K562 (cell line): Measurements from ENCODE around the gene MARK2. TPM values are rescaled to one million over a fixed set of nuclear protein-coding genes. Genes with fewer than 3 reads are reported as not detected.
A peak's percentile ranks its signal among the peaks of the same experiment; 100 is the strongest.

ENCODE experiments used
- CEBPG ChIP-seq, 3 experiments: fragments of 200-800 bp in 1 of 3; sonication (Bioruptor generic) in 1 of 3; sonication (generic) in 1 of 3; formaldehyde crosslinking in 1 of 3; IDR thresholded peaks in 2 of 3; conservative IDR thresholded peaks in 1 of 3; 2 replicates each; pipeline versions ENCODE4 v1.6.1 to v1.8.0; 2016 to 2022; ENCODE audit warnings: missing compliant biosample characterization in 2 of 3, missing genetic modification characterization in 2 of 3, mild to moderate bottlenecking in 1 of 3, missing genetic modification reagents in 1 of 3
- CTCFL ChIP-seq: IDR thresholded peaks from 2 replicates; pipeline ENCODE4 v1.6.1; 2011; ENCODE audit warnings: borderline replicate concordance, low read depth, mild to moderate bottlenecking, moderate library complexity, low read length; ENCODE audit not compliant: insufficient read depth, poor library complexity, severe bottlenecking
- KLF6 ChIP-seq: fragments of 250-450 bp; sonication (Bioruptor Pico); IDR thresholded peaks from 2 replicates; pipeline ENCODE4 v1.4.0; 2020; ENCODE audit warnings: mild to moderate bottlenecking, moderate library complexity, borderline replicate concordance
- MGA ChIP-seq: fragments of 450-650 bp; IDR thresholded peaks from 2 replicates; pipeline ENCODE4 v1.6.1; 2016; ENCODE audit warnings: mild to moderate bottlenecking, moderate library complexity
- NR2C2 ChIP-seq, 2 experiments: fragments of 200-800 bp in 1 of 2; sonication (Bioruptor generic) in 1 of 2; sonication (generic) in 1 of 2; formaldehyde crosslinking in 1 of 2; IDR thresholded peaks; 2 replicates each; pipeline versions ENCODE4 v1.6.1 to v1.8.0; 2016 to 2022; ENCODE audit warnings: mild to moderate bottlenecking in 1 of 2, missing compliant biosample characterization in 1 of 2, missing genetic modification characterization in 1 of 2, missing genetic modification reagents in 1 of 2
- NRF1 ChIP-seq, 2 experiments: fragments of 450-650 bp; IDR thresholded peaks in 1 of 2; conservative IDR thresholded peaks in 1 of 2; 2 replicates each; pipeline ENCODE4 v1.6.1; 2014; ENCODE audit warnings: mild to moderate bottlenecking in 2 of 2
- POLR2G ChIP-seq: fragments of 200-400 bp; formaldehyde crosslinking; IDR thresholded peaks from 2 replicates; pipeline ENCODE4 v1.6.1; 2017; ENCODE audit warnings: low read depth, mild to moderate bottlenecking, antibody characterized with exemption, low read length, moderate library complexity
- RB1 ChIP-seq: fragments of 450-650 bp; IDR thresholded peaks from 2 replicates; pipeline ENCODE4 v1.6.1; 2017; ENCODE audit warnings: low read depth, mild to moderate bottlenecking
- RBBP5 ChIP-seq: fragments of 200-600 bp; sonication (generic); IDR thresholded peaks from 2 replicates; pipeline ENCODE4 v1.6.1; 2012; ENCODE audit warnings: borderline replicate concordance, mild to moderate bottlenecking, low read length, control low read depth, inconsistent platforms; ENCODE audit not compliant: insufficient read depth, poor library complexity, severe bottlenecking
- RFX7 ChIP-seq: fragments of 250-450 bp; sonication (Bioruptor Pico); IDR thresholded peaks from 2 replicates; pipeline ENCODE4 v1.5.1; 2021; ENCODE audit warnings: mild to moderate bottlenecking
- SUPT5H ChIP-seq: fragments of 450-650 bp; IDR thresholded peaks from 2 replicates; pipeline ENCODE4 v1.6.1; 2016
- polyA plus RNA-seq, 8 experiments: library from polyadenylated mRNA; depleted of rRNA in 4 of 8; stranded (reverse) in 5 of 8; unstranded in 3 of 8; fragments of >200 nt; fragmentation: Nextera tagmentation in 2 of 8; fragmentation: Illumina TruSeq in 1 of 8; extraction: Ambion mirVana in 2 of 8; extraction: Trizol in 1 of 8; gene quantifications; 2 replicates each; pipeline versions ENCODE4 v1.2.1 to v1.2.3, GENCODE V29; 2011 to 2014; ENCODE audit warnings: inconsistent platforms in 1 of 8, missing spikeins in 1 of 8
- total RNA-seq, 7 experiments: library from RNA; depleted of rRNA in 6 of 7; stranded (reverse); fragments of >200 nt in 6 of 7; fragmentation: Illumina TruSeq in 2 of 7; extraction: Trizol in 2 of 7; gene quantifications; 2 replicates each; pipeline versions ENCODE4 v1.2.1 to v1.2.3, GENCODE V29; 2011 to 2021; ENCODE audit warnings: low replicate concordance in 1 of 7

MARK2 gene
- total and polyA plus RNA-seq, 9 of the 15 experiments (the other 6 are each of a cell fraction or from before 2014, with no cell fraction given): 0.32 to 43.5 (median 15.1) TPM

GRCh38 chr11:63813035-63813562 lies 25.8 kb upstream of the MARK2 start, which contains the start of gene SPINDOC (continued):
- TF ChIP-seq MGA: peak; percentile 82
- TF ChIP-seq CEBPG (CRISPR knock-in tag; IDR thresholded peaks at IDR 0.05): no peak
- no peak for TF ChIP-seq CEBPG (tag; conservative IDR thresholded peaks at IDR 0.05 in 1 of 2, IDR thresholded peaks at IDR 0.05 in 1 of 2)
- TF ChIP-seq CTCFL: no peak
- no peak for TF ChIP-seq NR2C2 (CRISPR knock-in tag; IDR thresholded peaks at IDR 0.05)
- TF ChIP-seq NR2C2 (tag; IDR thresholded peaks at IDR 0.05): no peak; the same call in 1 of the 2 replicates
- TF ChIP-seq KLF6: no peak
- peak; percentile 86; the same call in 1 of the 2 replicates for TF ChIP-seq POLR2G
- no peak for TF ChIP-seq RFX7
- peak; percentile 50 for TF ChIP-seq SUPT5H
- TF ChIP-seq RBBP5: peak; percentile 3
- TF ChIP-seq NRF1 (conservative IDR thresholded peaks at IDR 0.05 in 1 of 2, IDR thresholded peaks at IDR 0.05 in 1 of 2): no peak
- peak; percentile 77 for TF ChIP-seq RB1
